Keratinocyte (primary cell): Measurements from ENCODE around the gene VNN1.
"Not testable (repeated sequence)": the region's sequence is repeated elsewhere in the genome, so short reads cannot be mapped to it uniquely, and the experiment has no call there.

Experiments used
- EZH2 ChIP-seq: IDR thresholded peaks from one replicate; pipeline ENCODE4 v1.6.1; 2012; ENCODE audit warnings: inconsistent platforms, mild to moderate bottlenecking, low read length, moderate library complexity
- TF ChIP-seq, protein P1 (sequence below), 3 experiments: IDR thresholded peaks in 1 of 3; conservative IDR thresholded peaks in 1 of 3; optimal IDR thresholded peaks in 1 of 3; 2 replicates in 2 of 3; 3 replicates in 1 of 3; pipeline versions ENCODE3 to v1.5.1; 2011; ENCODE audit warnings: low read length in 3 of 3, mild to moderate bottlenecking in 3 of 3, moderate library complexity in 2 of 3, control low read depth in 1 of 3, inconsistent platforms in 1 of 3; ENCODE audit not compliant: insufficient read depth in 2 of 3; ENCODE audit errors: extremely low read depth in 1 of 3

DNA sequence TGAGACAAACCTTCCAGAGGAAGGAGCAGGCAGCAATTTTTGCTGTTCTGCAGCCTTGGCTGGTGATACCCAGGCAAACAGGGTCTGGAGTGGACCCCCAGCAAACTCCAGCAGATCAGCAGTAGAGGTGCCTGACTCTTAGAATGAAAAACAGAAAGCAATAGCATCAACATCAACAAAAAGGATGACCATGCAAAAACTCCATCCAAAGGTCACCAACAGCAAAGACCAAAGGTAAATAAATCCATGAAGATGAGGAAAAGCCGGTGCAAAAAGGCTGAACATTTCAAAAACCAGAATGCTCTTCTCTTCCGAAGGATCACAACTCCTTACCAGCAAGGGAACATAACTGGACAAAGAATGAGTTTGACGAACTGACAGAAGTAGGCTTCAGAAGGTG, 77.9 kb downstream of the VNN1 start:
- TF ChIP-seq EZH2 = not testable (repeated sequence)
- TF ChIP-seq, protein P1, sequence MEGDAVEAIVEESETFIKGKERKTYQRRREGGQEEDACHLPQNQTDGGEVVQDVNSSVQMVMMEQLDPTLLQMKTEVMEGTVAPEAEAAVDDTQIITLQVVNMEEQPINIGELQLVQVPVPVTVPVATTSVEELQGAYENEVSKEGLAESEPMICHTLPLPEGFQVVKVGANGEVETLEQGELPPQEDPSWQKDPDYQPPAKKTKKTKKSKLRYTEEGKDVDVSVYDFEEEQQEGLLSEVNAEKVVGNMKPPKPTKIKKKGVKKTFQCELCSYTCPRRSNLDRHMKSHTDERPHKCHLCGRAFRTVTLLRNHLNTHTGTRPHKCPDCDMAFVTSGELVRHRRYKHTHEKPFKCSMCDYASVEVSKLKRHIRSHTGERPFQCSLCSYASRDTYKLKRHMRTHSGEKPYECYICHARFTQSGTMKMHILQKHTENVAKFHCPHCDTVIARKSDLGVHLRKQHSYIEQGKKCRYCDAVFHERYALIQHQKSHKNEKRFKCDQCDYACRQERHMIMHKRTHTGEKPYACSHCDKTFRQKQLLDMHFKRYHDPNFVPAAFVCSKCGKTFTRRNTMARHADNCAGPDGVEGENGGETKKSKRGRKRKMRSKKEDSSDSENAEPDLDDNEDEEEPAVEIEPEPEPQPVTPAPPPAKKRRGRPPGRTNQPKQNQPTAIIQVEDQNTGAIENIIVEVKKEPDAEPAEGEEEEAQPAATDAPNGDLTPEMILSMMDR (optimal IDR thresholded peaks at IDR 0.05 in 1 of 3, IDR thresholded peaks at IDR 0.05 in 1 of 3, conservative IDR thresholded peaks at IDR 0.05 in 1 of 3; ENCODE audit: extremely low read depth in 1 of 3, insufficient read depth in 2 of 3, low read length in 3 of 3) = not testable (repeated sequence)
